Activated T-helper 9 cell treated with anti-CD3 and anti-CD28 coated beads, Interleukin-2, amount 50 U/mL, for 16 hours (primary cell): ENCODE measurements around the gene TNS1.

Source experiments
- DNase-seq: peaks from one replicate; pipeline ENCODE4 v3.0.0-alpha.2; 2020; ENCODE audit warnings: low read depth

The TNS1 gene

DNA sequence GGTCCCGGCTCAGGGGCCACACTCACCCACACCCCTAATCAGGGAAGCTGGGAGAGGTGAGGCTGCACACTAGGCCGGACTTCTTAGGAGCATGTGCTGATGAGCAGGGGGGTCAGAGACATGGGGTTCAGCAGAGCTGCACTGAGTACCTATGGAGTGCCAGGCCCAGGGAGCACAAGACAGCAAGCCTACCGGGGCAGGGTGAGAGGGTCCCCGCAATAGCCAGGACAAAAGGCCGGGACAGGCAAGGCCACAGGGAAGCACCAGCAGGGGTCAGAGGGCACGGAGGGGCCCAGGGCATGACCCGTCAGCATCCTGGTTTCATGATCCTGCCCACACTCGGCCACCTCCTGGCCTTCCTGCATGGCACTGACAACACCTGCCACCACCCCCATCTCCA is 73.5 kb downstream of the TNS1 start:
- DNase-seq: no peak

DNA sequence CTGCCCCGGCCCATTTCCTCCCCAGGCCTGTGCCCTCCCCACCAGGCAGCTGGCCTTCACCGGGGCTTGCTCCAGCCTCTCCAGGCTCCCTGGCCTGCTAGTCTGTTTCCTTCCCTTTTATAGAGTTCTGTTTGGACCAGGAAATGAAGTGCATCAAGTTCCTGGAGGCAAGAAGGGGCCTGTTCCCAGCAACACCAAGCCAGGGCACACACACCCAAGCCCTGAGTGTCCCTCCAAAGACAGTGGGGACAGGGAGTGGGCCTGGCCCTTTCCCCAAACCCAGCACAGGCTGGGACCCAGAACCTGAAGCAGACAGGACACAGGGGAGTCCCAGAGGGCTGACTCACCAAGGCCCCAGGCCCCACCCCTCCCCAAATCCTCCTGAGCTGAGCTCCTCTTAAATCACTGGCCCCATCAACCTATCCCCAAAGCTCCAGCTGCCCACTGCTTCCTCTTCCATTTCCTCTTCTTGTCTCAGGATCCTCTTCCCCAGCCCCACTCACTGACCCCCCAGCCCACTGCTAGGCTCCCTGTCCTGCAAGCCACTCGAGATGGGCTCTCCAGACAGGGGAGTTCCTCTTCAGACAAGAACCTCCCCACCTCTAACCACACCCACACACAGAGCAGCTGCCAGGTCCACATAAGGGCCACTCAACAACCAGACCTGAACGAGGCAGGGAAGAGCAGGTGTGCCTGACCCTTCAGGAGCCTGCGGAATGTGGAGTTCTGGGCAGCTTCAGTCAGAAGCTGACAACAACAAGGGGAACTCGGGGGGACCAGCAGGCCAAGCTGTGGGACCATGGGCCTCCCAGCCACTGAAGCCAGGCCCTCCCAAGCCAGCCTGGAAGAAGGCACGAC is 74.2 kb downstream of the TNS1 start:
- no peak for DNase-seq

DNA sequence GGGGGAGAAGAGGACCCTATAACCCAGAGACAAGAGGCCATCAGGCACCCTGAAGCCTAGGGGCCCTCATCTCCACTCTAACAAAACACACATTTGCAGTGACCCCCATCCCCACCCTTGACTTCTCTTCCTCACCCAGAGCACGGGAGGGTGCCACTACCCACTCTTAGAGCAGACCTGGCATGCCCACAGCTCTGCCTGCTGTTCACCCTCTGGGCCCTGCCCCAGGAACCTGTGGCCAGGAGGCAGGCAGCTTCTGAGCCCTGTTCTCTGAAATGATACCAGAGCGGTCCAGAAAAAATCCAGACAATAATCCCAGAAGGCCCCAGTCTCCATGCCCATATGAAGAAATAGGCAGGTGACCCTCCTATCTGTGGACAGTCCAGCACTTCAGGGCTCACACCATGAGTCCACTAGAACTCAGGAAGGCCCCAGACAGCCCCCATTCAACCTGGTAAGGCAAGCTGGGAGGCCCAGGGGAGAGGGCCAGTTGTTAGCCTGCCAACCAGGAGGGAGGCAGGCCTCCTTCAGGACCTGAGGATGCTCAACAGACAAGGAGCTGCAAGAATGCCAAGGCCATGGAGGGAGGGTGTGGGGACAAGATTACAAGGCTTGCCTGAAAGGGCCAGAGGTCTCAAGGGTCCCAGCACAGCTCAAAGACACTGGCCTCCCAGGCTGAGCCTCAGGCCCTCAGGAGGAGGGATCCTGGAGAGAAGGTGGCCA is 75.0 kb downstream of the TNS1 start:
- DNase-seq: no peak

DNA sequence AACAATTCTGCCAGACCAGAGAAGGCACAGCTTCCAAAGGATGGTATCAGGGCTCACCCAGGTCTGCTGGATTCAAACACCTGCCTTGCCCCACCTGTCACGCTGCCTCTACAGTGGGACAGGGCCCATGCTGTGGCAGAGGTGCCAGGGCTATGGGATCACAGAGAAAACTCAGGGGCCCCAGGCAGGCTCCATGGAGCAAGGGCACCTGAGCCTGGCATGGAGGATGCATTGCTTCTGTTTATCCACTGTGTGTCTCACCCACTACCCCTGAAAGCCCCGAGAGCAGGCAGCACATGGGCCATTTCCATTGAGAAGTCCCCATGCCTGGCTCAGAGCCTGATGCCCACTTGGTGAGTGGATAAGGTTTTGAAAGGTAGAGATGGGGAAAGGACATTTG is 76.0 kb downstream of the TNS1 start:
- no peak for DNase-seq

DNA sequence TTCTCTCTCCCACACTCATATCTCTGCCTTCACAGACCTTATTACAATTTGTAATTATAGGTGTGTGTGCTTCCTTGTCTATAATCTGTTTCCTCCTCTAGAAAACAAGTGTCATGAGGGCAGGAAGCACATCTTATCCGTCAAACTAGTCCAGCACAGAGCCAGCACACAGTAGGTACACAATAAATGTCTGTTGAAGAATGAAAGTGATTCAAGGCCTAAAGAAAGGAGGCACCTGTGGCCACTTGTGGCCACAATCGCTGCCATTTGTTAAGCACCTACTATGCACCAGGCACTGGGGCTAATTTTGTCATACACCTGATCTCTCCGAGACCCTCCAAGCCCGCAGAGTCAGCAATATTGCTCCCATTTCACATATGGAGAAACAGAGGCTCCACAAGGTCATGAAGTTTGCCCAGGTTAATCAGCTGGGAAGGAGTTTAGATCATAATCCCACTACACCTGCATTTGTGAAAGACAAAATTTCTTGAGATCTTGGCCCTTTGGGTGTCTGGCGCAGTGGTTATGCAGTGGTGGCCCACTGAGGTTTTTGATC is 78.4 kb downstream of the TNS1 start:
- no peak for DNase-seq

DNA sequence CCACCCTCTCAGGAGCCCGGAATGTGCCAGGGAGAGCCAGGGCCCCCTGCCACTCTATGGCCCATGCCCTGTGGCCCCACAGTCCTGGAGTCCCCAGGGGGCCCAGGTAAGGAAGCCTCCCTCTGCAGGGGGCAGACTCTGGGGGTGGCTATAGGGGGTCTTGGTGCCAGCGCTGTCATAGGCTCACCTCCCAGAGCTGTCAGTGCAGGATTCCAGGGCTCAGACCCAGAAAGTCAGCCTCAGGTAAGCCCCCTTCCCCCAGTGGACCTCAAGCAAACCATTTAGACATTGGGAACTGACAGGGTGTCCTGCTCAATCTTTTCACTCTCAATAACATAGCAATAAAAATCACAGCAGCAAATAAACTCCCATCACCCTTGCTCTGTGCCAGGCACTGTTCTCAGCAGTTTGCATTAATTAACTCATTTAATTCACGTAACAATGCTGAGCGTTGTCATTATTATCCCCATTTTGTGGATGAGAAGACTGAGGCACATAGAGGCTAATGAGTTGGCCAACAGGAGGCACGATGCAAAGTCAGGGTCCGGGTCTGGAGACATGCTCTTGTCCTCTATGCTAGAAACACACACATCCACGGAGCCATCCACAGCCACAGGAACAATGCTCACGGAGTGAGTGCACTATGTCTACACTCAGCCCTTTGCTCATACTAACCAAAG is 79.6 kb downstream of the TNS1 start:
- no peak for DNase-seq

DNA sequence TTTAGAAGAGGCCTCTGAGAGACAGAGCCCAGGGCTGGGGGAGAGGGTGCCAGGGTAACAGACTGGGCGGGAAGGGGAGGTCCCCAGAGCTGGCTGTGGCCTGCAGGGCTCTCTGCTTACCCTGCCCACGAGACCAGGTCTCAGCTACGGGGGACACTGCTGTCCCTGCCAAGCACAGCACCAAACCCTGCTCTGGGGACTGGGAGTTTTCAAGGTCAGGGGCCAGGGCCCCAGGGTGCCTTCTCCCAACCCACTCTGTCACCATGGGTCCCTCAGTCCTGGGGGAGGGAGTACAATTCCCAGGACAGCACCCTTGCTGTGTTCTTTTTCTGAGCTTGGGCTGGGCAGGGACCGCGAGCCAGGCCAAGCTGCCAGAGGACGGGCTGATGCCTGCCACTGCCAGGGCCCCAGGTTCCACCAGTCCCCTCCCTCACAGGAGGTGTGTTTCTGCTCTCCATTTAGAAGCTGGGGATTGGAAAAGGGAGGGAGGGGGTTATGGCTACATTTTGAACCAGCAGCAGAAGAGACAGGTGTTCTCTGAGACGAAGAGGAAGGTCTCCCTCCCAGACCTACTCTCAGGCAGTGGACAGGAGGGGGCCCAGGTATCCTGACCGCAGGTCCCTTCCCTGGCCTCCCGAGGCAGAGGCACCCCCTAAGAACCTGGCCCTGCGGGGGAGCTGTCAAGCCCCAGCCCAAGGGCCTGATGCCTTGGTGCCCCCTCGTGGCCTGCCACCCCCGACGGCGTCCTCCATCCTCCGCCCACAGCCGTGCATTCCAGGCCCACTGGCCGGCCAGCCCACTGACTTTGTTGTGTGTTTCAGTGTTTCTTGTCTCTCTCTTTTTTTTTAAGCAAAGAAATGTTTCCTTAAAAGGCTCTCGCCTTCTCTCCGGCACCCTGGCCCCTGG is 80.4 kb downstream of the TNS1 start:
- DNase-seq: no peak

DNA sequence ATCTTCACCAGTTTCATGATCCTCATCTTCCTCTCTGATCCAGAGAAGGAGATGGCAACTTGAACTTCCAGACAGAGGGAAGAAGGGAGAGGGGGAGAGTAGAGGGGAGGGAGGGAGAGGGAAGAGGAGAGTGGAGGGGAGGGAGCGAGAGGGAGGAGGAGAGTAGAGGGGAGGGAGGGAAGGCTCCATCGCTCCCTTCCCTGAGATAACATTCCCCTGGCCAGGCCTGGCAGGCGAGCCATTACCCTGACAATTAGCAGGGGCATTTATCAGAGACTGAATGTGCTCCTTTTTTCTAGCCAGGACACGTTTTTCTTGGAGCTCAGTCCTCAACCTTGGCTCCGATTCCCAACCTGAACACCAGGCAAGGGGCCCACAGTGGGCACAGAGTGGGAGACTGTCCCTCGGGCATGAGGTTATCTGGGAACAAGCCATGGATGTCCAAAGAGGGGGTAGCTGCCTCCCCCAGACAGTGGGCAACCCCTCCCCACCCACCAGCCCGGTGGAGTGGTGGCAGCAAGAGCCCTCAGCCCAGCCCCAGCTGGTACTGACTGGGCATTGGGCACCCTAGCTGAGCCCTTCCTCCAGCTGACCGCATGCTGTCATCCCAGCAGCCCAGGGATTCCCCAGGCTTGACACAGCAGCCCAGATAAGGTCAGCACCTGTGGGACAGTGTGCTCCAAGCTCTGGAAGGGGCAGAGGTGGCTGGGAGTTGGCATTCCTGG is 81.8 kb downstream of the TNS1 start:
- DNase-seq: no peak

DNA sequence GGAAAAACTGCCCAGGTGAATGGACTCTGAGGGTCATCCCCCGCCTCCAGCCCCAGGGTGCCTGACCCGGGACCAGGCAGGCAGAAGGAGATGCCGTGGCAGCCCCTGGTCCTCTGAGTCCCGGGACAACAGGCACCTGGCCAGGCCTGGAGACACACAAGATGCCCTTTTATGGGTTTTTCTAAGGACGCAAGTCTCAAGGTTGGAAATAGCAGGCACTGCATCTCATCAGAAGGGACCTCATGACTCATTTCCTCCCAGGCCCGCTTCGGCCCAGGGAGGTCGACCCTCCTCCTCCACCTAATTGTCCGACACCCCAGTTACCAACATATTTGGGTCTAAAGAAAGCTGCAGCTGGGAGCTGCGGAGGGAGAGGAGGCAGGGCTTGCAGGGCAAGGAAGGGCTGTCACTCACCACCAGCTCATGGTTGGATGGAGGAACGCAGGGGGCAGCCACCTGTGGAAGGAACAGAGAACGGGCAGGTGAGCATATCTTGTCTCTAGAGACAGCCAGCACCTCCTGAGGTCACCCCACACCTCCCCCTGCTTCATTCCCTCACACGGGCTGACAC is 82.9 kb downstream of the TNS1 start:
- no peak for DNase-seq

DNA sequence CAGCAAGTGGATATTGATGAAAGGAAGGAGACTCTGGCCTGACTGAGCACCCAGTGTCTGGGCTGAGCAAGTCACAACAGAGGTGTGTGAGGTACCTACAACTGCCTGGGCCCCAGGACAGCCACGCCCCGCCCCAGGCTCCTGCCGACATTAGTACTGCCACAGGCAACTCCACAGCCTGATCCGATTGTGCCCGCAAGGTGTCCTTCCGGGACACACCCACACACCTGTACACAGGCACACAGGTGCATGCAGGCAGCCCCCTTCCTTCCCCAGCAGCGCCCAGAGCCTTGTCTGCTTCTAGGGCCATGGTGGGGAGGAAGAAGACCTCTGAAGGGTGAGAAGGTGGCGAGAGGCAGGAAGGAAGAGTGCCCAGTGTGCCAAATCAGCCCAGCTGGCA is 83.6 kb downstream of the TNS1 start:
- no peak for DNase-seq

DNA sequence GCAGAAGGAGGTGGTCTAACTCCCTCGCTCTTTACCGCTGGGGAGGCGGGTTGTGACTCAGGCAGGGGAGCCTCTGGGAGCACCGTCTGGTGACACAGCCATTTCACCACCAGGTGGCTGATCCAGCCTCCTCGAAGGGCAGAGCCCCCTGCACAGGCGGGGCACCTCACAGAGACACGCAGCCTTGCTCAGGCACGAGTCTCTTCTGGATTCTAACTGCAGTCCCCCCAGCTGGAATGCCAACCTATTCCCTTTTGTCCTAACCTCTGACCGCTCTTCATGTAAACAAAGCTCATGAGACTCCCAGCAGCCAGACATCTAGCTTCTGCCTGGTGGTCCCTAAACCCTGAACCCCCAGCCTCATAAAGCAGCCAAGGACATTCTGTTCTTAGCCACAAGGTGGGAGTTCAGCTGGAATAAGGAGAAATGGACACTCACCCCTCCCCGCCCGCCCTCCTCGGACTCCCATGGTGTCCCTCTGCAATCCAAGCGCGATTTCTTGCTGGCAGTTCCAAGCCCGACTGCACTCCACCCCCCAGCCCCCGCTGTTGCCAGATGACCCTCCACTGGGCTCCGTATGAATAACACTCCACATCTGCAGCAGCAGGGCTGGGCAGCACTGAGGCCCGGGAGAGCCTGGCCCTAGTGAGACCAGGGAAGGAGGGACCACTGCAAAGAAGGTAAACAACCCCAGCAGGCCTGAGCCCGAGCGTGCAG is 84.3 kb downstream of the TNS1 start:
- DNase-seq: no peak

DNA sequence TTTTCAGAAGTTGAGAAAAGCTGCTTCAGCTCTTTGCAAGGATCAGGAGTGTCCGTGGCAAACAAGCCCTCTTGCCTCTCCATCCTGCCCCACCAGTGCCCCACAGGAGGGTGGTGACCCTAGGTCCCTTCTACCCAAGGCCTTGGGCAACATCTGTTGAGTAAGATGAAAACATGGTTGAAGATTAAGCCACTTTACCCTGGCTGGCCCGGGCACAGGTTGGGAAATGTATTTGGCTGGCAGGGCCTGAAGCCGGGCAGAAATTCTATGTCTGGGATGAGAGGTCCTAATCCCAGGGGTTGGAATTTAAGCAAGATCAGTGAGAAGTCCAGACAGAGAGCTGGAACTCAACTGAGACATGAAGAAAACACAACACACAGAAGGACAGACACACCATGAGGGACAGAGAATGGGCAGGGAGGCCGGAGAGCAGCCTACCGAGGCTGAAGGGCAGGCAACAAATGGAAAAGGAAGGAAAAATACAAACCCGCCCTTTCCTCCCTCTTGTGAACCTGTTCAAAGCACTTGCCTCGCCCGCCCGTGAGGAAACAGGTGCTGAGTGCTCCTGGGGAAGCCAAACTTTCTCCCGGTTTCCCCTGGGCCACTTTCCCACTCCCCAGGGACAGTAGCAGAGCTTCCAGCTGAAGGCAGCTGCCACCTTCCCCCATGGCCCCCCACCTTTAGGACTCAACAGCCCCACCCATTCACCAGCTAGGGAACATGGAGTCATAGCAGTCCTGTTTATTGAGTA is 86.1 kb downstream of the TNS1 start:
- DNase-seq: no peak

DNA sequence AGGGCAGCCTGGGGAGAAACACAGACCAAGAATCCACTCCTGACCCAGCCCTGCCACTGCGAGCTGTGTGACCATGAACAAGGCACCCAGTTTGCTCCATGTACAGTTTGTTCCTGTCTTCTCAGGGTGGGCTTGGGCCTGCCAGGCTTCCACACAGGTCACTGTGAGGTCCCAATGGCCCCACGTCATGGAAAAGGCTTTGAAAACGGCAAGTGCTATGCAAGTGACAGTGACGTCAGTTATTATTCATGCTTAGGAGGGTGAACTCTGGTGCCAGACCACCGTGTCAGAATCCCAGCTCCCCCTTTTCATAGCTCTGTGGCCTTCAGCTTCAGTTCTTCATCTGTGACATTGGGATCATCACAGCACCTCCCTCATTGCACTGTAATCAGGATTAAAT is 87.1 kb downstream of the TNS1 start:
- no peak for DNase-seq

DNA sequence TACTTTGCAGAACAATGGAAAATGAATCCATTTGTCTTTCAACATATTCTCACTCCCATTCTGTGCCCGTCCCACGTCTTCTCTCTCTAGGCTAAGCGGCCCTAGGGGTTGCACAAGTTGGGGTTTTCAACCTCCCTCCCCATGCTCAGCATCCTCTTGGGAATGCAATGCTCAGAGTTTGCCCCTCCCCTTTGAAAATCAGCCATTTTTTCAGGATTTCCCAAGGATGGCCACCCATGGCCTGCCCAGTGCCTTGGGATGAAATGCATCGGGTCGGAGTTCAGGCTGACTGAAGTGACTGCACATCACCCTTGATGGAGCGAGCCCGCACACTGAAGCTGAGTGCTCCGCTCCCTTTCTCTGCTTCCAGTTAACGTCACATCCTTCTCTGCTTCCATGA is 87.9 kb downstream of the TNS1 start:
- DNase-seq: no peak

DNA sequence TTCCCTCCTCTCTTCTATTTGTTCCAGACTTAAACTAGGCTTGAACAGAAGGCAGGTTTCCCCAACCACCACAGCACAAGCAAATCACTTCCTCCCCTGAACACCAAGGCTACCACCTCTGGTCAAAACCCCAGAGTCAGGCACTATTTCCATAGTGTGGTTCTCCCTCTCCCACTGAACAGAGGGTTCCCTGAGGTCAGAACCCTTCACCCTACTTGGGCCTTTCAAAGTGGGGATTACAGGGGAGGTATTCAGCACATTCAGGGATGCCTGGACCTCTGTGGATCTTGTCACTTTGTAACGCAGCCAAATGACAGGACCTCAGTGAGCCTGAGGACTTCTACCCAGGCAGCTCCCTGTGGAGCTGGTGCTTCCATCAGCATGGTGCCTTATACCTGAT is 88.7 kb downstream of the TNS1 start:
- no peak for DNase-seq

DNA sequence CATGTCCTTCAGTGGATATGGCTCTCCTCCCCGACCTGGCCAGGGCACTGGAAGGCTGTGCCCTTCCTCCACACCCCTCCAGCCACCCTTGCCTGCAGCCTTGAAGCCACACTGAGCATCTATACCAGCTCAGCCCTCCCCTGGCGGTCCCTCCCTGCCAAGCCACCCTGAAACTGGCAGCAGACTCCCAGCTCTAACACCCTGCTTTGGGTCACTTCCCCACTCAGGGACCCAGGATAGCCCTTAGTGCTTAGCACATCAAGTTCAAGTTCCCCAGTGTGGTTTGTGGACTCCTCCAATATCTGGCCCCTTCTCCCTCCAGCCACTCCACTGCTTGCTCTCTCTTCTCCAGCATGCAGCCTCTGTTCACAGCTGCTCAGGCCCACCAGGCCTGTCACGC is 89.4 kb downstream of the TNS1 start:
- no peak for DNase-seq

DNA sequence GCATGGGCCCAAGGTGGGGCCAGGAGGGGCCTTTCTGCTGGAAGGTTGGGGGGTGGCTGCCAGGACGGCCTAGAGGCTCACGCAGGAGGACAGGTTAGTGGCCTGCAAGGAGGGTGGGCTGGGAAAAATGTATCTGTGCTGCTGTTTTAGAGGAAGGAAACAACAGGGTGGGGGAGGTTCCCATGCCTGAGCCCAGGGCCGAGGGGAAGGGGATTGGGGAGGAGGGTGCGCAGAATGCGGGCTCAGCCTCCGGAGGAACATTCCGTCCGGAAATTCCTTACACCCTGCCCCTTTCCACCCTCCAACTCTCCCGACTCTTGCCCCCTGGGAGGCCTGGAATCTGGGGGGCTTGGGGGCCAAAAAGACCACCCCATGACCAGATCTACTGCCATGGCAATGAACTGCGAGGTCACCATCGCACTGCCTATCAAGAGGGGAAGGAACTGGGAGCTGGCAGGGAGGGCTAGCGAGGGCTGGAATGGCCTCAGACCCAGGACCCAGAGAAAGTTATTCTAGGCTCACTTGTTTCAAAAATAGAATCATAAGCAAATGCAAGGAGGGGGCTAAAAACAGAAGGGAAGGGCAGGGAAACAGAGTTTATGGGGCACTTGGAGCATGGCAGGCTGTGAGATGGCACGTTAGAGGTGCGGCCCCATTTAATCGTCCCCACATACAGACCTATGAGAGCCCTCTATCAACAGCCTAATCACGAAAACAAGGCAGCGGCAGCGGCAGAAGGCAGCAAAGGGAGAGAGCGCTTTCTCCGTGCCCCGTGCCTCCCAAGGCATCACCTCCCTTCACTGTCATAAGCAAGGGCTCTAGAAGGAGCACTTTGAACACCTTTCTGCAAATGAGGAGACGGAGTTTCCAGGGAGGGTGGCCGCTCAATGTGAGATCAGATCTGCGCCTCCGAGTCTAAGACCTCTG is 90.4 kb downstream of the TNS1 start:
- DNase-seq: no peak
